Cortex of kidney (tissue), 1 donor: ENCODE results near the gene ZBTB26.
A peak's percentile ranks its signal among the peaks of the same experiment; 100 is the strongest.

ENCODE experiments used
- DNase-seq: peaks from one replicate; lab custom pipeline; 2025; lab: John Stamatoyannopoulos, UW

ZBTB26 gene, protein sequence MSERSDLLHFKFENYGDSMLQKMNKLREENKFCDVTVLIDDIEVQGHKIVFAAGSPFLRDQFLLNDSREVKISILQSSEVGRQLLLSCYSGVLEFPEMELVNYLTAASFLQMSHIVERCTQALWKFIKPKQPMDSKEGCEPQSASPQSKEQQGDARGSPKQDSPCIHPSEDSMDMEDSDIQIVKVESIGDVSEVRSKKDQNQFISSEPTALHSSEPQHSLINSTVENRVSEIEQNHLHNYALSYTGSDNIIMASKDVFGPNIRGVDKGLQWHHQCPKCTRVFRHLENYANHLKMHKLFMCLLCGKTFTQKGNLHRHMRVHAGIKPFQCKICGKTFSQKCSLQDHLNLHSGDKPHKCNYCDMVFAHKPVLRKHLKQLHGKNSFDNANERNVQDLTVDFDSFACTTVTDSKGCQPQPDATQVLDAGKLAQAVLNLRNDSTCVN

DNA sequence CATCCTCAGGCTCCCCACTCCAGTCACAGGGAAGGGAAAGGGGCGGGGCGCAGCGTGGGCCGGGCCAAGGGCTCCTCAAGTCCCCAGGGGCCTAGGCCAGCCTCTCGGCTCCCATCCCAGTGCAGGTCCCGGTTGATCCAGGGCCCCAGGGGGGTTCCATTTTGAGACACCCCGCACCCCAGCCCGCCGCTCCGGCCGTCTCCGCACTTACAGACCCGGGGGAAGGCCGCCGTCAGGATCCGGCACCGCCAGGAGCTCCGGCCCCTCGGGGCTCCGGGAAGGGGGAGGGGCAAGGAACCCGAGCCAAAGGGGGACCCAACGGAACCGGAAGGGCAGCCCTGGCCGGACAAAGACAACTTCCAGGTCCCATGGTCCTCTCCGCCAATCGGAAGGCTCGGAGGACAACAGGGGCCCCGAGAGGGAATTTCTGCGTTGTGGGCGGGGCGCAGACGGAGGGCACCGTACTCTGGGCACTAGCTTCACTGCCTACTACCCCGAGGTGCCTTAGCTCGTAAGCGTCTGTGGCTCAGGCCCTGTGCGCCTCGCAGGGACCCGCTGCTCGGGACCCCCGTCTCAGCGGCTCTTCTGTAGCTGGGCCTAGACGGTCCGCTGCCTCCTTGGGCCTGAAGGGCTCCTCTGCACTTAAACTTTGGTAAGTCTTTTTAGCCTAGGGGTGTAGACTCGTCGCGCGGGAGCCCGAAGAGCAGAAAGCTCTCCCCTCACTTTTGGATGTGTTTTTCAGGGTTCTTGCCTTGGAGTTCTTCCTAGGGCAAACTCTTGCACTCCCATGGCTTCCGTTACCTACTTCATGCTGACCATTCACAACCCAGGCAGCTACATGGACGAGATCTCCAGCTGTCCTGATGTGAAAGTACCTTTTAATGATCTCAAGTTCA, at the start of gene ZBTB26:
Gene ZBTB26 (minus strand): TSS at position 287 of the 896 bp plus-strand sequence. CDS start 11,578 bp downstream, outside the sequence.
- peak; percentile 19 for DNase-seq

DNA sequence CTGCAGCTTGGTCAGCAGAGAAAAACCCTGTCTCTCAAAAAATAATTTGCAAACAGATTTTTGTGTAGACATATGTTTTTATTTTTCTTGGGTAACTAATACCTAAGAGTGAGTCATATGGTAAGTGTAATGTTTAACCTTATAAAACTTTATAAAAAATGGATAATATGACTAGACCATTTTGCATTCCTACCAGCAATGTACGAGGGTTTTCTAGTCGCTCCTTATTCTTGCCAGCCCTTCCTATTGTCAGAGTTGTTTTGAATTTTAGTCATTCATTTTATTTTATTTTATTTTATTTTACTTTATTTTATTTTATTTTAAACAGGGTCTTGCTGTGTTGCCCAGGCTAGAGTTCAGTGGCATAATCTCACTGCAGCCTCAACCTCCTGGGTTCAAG, 47.3 kb upstream of the ZBTB26 start:
- DNase-seq = no peak

DNA sequence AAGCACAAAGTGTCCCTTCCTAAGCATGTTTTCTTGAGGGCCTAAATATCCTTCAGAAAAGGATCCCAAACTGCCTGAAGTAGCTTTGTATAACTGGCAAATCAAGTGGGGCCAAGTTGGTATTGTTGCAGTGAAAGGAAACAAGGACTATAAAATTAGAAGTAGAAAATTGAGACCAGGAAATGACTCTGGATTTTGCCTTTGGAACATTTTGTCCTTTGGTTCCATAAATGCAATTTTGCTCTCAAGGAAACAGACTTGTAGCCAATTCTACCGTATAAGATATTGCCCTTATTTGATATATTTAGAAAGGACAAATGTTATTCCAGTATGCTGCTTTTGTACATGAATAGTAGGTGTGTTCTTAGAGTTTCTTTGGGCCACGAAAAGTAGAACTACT, 43.9 kb upstream of the ZBTB26 start:
- DNase-seq = no peak

DNA sequence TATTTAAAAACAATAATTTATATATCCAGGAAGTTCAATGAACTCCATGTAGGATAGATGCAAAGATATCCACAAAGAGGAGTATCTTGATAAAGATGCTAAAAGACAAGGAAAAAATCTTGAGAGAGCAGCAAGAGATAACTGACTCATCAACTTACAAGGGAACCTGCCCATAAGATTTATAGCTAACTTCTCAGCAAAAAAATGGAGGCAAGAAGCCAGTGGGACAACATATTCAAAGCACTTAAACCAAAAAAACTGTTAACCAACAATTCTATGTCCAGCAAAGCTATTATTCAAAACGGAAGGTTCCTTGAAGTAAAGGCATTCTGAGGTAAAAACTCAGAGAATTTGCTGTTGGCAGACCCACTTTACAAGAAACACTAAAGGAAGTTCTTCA, 29.8 kb upstream of the ZBTB26 start:
- no peak for DNase-seq

DNA sequence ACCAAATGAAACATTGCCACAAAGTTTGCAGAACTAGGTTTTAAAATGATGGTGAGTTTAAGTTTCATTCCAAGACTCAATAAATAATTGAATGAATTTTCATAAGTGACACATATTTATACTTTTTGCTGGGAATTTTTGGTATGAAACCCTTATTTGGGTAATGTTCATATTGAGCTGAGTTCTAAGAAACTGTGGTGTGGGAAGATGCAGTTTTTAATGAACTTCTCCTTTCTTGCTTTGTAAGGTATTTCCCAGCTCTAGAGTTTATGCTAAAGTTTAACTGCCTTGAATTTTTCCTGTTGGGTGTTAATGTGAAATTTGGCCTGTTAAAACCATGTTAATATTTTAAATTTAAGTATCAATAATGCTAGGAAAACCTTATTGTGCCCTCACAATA, 24.6 kb upstream of the ZBTB26 start:
- no peak for DNase-seq

DNA sequence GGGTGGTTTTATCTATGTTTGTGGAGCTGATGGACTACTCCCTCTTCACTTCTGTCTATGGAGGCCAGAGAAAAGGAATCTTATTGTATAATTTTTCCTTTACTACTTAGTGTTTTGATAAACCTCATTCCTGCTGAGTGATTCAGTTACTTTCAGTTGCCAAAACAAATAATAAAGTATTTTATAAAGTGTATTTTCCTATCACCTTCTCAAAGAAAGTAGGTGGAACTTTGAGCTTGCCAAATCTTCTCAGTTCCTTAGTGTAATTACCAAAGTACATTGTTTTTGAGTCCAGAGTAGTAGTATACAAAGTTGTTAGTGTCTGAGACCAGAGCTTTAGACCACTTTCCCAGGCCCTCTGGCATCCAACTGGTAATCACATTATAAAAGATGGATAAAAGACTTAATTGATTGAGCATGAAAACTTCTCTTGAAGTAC, 23.0 kb upstream of the ZBTB26 start:
- no peak for DNase-seq

DNA sequence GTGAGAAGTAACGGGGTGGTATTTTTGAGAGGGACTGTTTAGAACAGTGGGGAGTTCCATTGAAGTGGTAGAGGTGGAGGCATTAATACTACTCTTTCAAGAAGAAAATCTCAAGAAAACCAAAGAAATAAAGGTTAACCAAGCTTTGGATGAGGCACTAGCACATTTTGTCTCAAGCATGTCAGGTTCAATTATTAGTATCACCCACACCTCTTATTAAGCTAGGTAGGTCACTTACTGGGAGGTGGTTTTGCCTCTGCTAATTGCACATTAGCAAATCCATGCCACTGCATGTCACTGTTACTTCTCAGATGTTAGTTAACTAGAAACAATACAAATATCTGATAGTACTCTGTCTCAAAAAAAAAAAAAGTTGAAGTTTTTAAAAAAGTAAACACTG, 19.7 kb upstream of the ZBTB26 start:
- no peak for DNase-seq

DNA sequence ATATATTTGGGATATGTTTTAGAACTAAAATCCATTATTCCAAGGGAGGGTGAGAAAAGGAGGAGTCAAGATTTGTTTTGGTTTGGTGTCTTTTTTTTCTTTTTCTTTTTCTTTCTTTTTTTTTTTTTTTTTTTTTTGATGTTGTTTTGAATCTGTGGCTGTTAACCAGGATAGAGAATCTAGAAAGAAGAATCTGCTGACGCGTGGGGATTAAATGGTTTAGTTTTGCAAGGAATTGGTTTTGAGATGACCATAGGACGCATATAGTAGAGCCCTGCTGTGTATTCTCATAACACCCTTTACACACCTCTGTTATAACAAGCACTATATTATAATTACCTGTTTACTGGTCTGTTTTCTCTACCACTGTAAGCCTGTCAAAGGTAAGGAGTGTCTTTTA, 19.0 kb upstream of the ZBTB26 start:
- no peak for DNase-seq

DNA sequence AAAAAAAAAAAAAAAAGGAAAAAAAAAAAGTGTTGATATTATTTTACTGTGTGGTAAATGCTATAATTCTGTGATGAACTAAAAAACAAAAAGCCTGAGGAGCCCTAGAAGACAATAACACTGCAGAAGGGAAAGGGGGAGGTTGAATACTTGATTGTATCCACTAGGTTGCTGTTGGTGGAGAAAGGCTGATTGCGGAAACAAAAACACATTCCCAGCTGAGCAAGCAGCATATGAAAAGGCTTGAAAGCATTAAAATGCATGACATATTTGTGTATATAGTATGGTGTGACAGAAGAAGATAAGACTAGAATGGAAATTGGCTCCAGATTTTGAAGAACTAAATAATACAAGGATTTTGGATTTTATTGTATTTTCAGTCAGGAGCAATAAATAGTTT, 18.4 kb upstream of the ZBTB26 start:
- no peak for DNase-seq

DNA sequence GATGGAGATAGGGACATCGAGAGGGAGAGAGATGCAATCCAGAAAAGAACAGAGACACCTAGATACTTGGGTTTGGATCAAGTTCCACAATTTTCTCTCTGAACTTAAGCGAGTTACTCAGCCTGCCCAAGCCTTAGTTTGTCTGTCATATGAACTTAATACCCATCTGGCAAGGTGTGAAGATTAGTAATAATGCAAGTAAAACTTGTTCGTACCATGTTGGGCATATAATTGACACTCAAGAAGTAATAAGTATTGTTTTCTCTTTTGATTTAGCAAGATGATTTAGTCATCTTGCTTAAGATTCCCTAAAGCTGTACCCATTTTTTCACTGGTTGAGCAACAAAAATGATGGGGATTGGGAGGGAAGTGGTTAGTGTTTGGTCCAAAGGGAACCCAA, 17.0 kb upstream of the ZBTB26 start:
- no peak for DNase-seq

DNA sequence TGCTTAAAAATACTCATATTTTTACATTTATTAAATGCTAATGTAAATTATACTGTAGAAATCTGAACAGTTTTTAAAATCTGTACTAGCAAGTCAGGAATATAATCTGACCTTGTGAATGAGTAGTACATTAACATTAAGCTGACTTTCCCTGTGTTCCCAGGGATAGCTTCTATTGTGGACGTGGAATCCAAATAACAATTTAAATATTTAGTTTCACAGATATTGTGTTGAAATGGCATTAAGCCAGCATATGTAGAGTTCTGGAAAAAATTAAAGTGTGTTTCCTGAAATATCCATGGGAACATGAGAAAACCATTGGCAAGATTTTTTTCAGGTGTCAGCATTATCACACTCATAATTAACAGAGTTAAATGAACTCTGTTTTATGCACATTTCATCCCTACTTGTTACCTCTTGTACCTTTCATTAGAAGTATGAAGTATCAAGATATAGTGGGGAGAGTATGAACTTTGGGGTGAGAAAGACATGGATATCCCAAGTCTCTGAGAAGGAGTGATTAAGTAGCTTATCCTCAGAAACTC, 15.2 kb upstream of the ZBTB26 start:
- DNase-seq = no peak

DNA sequence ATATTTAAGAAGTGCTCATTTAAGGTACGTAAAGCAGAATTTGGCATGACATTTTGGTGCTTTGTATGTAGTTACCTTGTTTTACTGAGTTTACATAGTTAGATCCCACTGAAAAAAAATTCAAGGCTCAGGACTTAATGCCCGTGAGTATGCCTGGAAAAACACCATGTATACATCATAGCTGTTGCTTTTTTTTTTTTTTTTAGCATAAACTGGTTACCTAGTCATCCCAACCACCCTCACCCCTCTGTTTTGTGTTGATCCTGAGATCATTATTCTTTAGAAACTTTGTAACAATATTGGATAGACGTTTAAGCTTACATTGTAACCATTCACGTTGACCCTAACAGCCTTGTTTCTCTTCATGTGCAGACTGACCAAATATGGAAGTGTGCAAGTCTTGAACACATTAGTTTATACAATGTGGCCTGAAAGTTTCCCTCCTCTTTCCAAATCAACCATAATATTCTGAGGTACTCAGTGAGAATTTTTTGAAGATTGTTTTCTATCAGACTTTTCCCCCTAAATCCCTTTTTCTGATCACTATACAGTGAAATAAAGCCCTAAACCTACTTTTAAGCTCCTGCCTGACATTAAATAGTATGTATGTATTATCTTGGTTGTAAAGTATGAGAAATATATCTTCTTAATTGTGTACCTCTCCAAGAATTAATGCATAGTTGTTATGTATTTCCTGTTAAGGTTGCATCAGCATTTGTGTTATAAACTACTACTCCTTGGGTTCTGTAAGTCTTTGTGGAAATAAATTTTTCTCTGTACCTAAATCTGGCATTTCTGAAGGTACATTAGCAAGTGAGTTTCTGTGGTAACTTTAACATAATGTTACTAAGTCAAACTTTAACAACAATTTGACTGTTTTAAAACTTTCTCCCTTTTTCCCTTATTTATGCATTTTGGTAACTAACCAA, 13.9 kb upstream of the ZBTB26 start:
- DNase-seq = no peak

DNA sequence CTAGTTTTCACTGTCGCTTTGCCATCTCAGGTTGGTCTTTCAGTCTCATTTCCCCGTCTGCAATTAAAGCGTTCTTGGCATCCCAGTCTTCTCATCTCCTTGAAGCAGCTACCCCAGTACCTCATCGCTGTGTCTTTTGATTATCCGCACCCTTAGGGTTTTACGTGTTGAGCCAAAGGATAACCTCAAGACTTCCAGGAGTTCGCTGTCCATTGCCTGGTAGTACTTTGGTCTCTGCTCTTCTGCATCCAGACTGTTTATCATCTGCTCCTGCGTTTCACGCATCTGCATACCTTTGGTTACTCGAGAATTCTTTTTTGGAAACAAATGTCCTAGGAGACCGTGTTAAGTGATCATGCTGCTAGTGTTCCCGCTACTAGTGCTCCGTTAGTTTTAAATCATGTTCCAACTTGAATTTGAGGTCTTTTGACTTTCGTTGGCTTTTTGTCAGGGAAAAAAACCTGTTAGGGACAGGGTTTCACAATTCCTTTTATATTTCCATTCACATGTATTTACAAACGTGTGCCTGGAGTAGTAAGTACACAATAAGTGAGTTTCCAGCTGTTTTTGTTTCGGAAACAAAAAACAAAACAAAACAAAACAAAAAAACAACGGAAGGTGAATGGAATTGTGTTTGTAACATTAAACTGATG, 10.4 kb upstream of the ZBTB26 start:
- DNase-seq = no peak

DNA sequence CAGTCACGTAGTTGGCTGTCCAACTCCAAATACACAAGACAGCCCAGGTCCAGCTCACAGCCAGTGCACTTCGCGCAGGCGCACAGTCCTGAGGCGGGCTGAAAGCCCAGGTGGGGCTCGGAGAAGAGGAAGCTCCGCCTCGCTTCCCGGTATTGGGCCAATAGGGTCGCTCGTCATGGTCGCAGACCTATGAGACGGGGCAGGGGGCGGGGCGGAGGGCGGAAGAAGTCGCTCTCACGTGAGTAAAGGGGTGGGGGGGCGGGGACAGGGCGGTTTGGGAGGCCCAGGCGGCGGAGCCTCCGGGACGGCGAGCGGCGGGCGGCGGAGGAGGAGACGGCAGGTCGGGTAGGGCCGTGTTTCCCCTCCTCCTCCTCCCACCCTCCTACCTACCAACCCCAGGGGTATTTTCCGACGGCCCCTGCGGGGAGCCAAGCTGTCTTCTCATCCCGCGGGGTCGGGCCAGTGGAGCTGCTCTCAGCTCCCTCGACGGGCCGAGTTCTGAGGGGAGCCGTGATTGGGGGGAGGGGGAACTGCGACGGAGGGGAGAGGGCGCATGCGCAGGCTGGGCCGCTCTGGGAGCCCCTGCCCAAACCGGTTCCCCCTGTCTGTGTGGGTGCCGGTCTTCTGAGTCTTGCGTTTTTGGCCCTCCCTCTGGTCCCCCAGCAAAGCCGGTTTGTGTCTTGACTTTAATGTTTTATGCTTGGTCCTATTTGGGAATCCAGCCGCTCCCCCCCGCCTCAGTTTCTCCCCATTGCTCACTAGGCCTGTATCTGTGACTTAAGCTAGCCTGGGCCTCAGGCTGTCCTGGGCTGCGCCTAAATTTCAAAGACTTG, 9.7 kb upstream of the ZBTB26 start, which contains the start of gene RABGAP1:
Gene RABGAP1 (plus strand): TSS at position 272 of the 833 bp plus-strand sequence. CDS start 16,040 bp downstream, outside the sequence.
- peak; percentile 93 for DNase-seq

DNA sequence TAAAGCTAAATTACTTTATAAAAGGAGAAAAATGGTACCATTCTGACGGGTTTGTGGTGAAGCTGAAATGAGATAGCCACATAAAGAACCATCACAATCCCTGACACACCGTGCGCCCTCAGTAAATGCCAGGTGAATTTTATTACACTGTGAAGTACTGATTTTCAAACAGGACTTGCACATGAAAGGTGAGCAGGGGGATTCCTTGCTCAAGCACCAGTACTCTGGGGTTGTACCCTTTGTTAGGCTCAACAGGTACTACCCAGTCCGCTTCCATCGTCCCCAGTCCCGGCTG, 9.1 kb upstream of the ZBTB26 start:
- no peak for DNase-seq

DNA sequence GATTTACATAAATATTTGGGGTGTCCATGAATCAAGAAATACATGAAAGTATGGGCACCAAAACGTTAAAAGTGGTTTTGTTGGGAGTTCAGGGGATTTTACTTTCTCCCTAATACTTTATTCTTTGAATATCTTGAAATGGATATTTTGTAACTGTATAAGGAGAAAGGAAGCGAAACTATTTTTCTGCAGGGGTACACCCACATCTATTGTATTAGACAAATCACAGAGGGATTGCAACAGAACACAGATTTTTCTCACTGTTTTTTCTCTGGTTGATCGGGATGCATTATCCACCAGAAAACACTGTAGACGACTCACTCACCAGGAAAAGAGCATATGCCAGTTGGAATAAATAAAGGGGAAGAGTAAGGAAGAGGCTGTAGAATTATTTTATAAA, 8.3 kb upstream of the ZBTB26 start:
- no peak for DNase-seq

DNA sequence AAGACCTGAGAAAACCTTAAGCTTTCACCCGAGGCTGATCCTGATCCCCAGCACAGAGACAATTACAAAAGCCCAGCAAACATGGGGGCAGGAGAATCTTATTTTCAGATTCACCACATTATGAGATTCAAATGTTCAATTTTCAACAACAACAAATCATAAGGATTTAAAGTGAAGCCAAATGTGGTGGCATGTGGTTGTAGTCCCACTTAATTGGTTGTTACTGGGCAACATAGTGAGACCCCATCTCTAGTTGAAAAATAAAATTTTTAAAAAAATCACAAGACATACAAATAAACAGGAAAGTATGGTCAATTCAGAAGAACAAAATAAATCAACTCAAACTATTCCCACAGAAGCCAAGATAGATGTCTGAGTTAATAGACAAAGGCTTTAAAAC, 5.6 kb upstream of the ZBTB26 start:
- DNase-seq = no peak

DNA sequence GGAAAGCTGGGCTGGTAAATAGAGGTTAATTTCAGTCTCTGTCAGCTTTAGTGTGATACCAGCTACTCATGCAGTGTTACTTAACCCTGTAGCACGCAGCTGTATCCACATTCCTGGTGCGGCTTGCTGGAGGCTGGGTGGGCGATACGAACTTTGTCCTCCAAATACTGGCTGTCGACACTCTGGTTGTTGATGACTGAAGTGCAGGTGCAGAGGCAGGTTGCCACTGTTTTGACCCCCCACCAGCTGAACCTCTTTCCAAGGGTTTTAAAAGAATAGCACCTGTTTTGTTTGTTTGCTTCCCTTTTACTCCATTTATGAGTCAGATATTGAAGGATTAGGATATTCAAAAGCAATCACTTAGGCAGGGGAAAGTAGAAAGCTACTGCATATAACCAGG, 5.2 kb upstream of the ZBTB26 start:
- DNase-seq = no peak

DNA sequence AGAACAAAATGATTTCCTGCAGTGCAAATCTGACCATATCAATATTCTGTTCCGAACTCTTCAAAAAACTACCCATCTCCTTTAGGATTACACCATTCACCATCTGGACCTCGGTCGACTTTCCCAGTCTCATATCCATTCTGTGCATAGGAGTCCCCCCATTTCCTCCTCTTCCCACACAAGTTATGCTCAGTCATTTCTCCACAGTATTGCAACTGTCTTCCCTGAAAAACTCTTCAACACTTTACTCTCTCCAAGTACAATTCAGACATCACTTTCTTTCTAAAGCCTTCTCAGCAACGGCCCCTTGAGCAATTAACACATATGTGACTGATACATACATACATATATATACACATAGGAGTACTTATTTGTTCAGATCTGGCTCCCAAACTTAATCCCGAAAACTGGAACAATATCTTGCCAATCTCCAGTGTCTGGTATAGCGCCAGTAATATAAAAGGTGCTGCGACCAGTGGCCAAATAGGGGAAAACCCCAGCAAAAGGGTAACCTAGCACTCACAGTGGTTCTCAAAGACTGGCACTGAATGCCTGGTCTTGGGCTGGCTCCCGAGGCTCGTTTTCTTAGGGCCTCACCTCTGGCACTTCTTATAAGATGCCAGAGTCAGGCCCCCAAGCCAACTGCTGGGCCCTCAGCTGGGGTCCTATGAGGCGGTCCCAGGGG, 629 bp downstream of the ZBTB26 start:
- DNase-seq = no peak
